NCI-H748 treated with DMSO at 0.1 percent for 48 hours (cell line): Measurements from ENCODE around the gene RARS2.

Experiments
- DNase-seq: peaks from one replicate; lab custom pipeline; 2025; lab: John Stamatoyannopoulos, UW

RARS2 gene

GRCh38 chr6:87573307-87574024, 16.3 kb downstream of the RARS2 start:
- no peak for DNase-seq

- DNase-seq = no peak
Observed at GRCh38 chr6:87572883-87573282, 16.9 kb downstream of the RARS2 start.

- no peak for DNase-seq
Observed at GRCh38 chr6:87572021-87572420, 17.8 kb downstream of the RARS2 start.

- no peak for DNase-seq
Observed at GRCh38 chr6:87561017-87561416, 28.8 kb downstream of the RARS2 start.

GRCh38 chr6:87558446-87558845, 31.3 kb downstream of the RARS2 start:
- no peak for DNase-seq

GRCh38 chr6:87555506-87555905, 34.3 kb downstream of the RARS2 start:
- DNase-seq = no peak

GRCh38 chr6:87553159-87553765, 36.5 kb downstream of the RARS2 start:
- no peak for DNase-seq

- DNase-seq = no peak
Observed at GRCh38 chr6:87551799-87552198, 38.0 kb downstream of the RARS2 start.

GRCh38 chr6:87544474-87544735, 45.4 kb downstream of the RARS2 start:
- no peak for DNase-seq

GRCh38 chr6:87543696-87544473, 45.9 kb downstream of the RARS2 start:
- no peak for DNase-seq

- no peak for DNase-seq
Observed at GRCh38 chr6:87541744-87542143, 48.0 kb downstream of the RARS2 start.

GRCh38 chr6:87541041-87541440, 48.7 kb downstream of the RARS2 start:
- DNase-seq = no peak

- no peak for DNase-seq
Observed at GRCh38 chr6:87540539-87540938, 49.2 kb downstream of the RARS2 start.

GRCh38 chr6:87539554-87539953, 50.2 kb downstream of the RARS2 start:
- no peak for DNase-seq

- no peak for DNase-seq
Observed at GRCh38 chr6:87538510-87539260, 51.1 kb downstream of the RARS2 start.

GRCh38 chr6:87534377-87535047, 55.3 kb downstream of the RARS2 start:
- DNase-seq = no peak

- no peak for DNase-seq
Observed at GRCh38 chr6:87529221-87529620, 60.6 kb downstream of the RARS2 start.

GRCh38 chr6:87522686-87523085, 67.1 kb downstream of the RARS2 start:
- DNase-seq = no peak

- no peak for DNase-seq
Observed at GRCh38 chr6:87518453-87518852, 71.3 kb downstream of the RARS2 start.

- DNase-seq = no peak
Observed at GRCh38 chr6:87514831-87515230, 75.0 kb downstream of the RARS2 start.

GRCh38 chr6:87504441-87504840, 85.3 kb downstream of the RARS2 start:
- DNase-seq = no peak
